ENCODE data around the gene SPART.

SPART gene

GRCh38 chr13:36371185-36371584 lies 25.0 kb upstream of the SPART start:
- Histone ChIP-seq H3K9me3 (ENCODE audit: insufficient read depth, low read depth, low read length) (no peaks in the 10 kb centered on the region), H3K4me1 (ENCODE audit: insufficient read depth, low read length, poor library complexity, severe bottlenecking) (no peaks in the 10 kb centered on the region), H3K9me2 (replicated peaks; ENCODE audit: low read depth, low read length) (no peaks in the 10 kb centered on the region), H4K20me1 (ENCODE audit: insufficient read depth, low read length, poor library complexity, severe bottlenecking) (no peaks in the 10 kb centered on the region), H3K9ac (ENCODE audit: low read depth, low read length, poor library complexity, severe bottlenecking) (no peak overlapping the region), H3K79me2 (ENCODE audit: insufficient read depth, low read length) (no peaks in the 10 kb centered on the region), H3K36me3 (ENCODE audit: insufficient read depth, low read length) (no peaks in the 10 kb centered on the region), H3F3A (ENCODE audit: low read depth) (no peaks in the 10 kb centered on the region), H3K4me3 (ENCODE audit: low read length, poor library complexity, severe bottlenecking) (no peak overlapping the region), H2AFZ (ENCODE audit: low read length) (no peak overlapping the region), H3K4me2 (ENCODE audit: low read depth, low read length, poor library complexity, severe bottlenecking) (no peak overlapping the region), H3K27me3 (ENCODE audit: insufficient read depth, low read length, poor library complexity, severe bottlenecking) (no peaks in the 10 kb centered on the region)
- no peak for TF ChIP-seq CTCF (conservative IDR thresholded peaks at IDR 0.05; ENCODE audit: low read length)
- no peak for TF ChIP-seq EZH2phosphoT487 (IDR thresholded peaks at IDR 0.05; ENCODE audit: borderline replicate concordance)

GRCh38 chr13:36370108-36370429 lies 23.9 kb upstream of the SPART start:
- H3K36me3 ChIP-seq (ENCODE audit: insufficient read depth, low read length), result no peaks in the 10 kb centered on the region
- H3K79me2 ChIP-seq (ENCODE audit: insufficient read depth, low read length), result no peaks in the 10 kb centered on the region
- no peaks in the 10 kb centered on the region for H3K27me3 ChIP-seq (ENCODE audit: insufficient read depth, low read length, poor library complexity, severe bottlenecking)
- no peak overlapping the region for H3K9ac ChIP-seq (ENCODE audit: low read depth, low read length, poor library complexity, severe bottlenecking)
- H4K20me1 ChIP-seq (ENCODE audit: insufficient read depth, low read length, poor library complexity, severe bottlenecking), result no peaks in the 10 kb centered on the region
- no peaks in the 10 kb centered on the region for H3K4me1 ChIP-seq (ENCODE audit: insufficient read depth, low read length, poor library complexity, severe bottlenecking)
- no peaks in the 10 kb centered on the region for H3K9me3 ChIP-seq (ENCODE audit: insufficient read depth, low read depth, low read length)
- H3K4me2 ChIP-seq (ENCODE audit: low read depth, low read length, poor library complexity, severe bottlenecking), result no peak overlapping the region
- H3F3A ChIP-seq (ENCODE audit: low read depth), result no peaks in the 10 kb centered on the region
- TF ChIP-seq CTCF (conservative IDR thresholded peaks at IDR 0.05; ENCODE audit: low read length) (no peak), EZH2phosphoT487 (IDR thresholded peaks at IDR 0.05; ENCODE audit: borderline replicate concordance) (no peak)
- no peak overlapping the region for H2AFZ ChIP-seq (ENCODE audit: low read length)
- no peaks in the 10 kb centered on the region for H3K9me2 ChIP-seq (replicated peaks; ENCODE audit: low read depth, low read length)
- H3K4me3 ChIP-seq (ENCODE audit: low read length, poor library complexity, severe bottlenecking), result no peak overlapping the region

- TF ChIP-seq EZH2phosphoT487 (IDR thresholded peaks at IDR 0.05; ENCODE audit: borderline replicate concordance) (no peak), CTCF (conservative IDR thresholded peaks at IDR 0.05; ENCODE audit: low read length) (no peak)
- Histone ChIP-seq H3K36me3 (ENCODE audit: insufficient read depth, low read length) (no peaks in the 10 kb centered on the region), H2AFZ (ENCODE audit: low read length) (no peak overlapping the region)
Measured at GRCh38 chr13:36369268-36370107, 23.3 kb upstream of the SPART start.

More at GRCh38 chr13:36369268-36370107, 23.3 kb upstream of the SPART start:
- no peaks in the 10 kb centered on the region for H3F3A ChIP-seq (ENCODE audit: low read depth)
- no peaks in the 10 kb centered on the region for H3K79me2 ChIP-seq (ENCODE audit: insufficient read depth, low read length)
- H4K20me1 ChIP-seq (ENCODE audit: insufficient read depth, low read length, poor library complexity, severe bottlenecking), result no peaks in the 10 kb centered on the region
- no peak overlapping the region for H3K4me3 ChIP-seq (ENCODE audit: low read length, poor library complexity, severe bottlenecking)
- H3K9ac ChIP-seq (ENCODE audit: low read depth, low read length, poor library complexity, severe bottlenecking), result no peak overlapping the region
- no peak overlapping the region for H3K4me2 ChIP-seq (ENCODE audit: low read depth, low read length, poor library complexity, severe bottlenecking)
- H3K9me3 ChIP-seq (ENCODE audit: insufficient read depth, low read depth, low read length), result no peaks in the 10 kb centered on the region
- H3K4me1 ChIP-seq (ENCODE audit: insufficient read depth, low read length, poor library complexity, severe bottlenecking), result no peaks in the 10 kb centered on the region
- H3K27me3 ChIP-seq (ENCODE audit: insufficient read depth, low read length, poor library complexity, severe bottlenecking), result no peaks in the 10 kb centered on the region
- H3K9me2 ChIP-seq (replicated peaks; ENCODE audit: low read depth, low read length), result no peaks in the 10 kb centered on the region
